GM20000 (cell line): ENCODE data around the gene WDR41.

Source experiments
- DNase-seq: peaks from one replicate; pipeline ENCODE4 v3.0.0; 2012; ENCODE audit warnings: low spot score
- TF ChIP-seq, protein P1 (sequence below): IDR thresholded peaks from 2 replicates; pipeline ENCODE4 v1.5.1; 2012; ENCODE audit warnings: mild to moderate bottlenecking, control low read depth; ENCODE audit errors: extremely low read depth, missing control alignments

WDR41 gene

DNA sequence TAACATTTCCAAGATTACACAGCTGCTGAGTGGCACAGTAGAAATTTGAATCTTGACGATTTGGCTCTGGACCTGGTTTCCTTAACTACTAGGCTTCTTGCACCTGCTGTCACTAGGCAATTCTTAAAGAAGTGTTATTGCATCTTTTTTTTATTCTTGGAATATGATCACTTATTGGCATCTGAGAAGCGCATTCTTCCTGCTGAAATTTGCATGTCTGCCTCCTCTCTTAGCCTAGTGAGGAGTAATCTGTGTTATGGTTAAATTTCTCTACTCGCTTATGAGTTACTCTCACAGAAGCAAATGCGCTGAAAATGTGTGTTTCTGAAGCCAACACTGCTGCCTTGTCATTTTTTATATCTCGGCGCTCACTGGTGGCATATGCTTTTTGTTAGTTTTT is 89.3 kb downstream of the WDR41 start:
- no peak for DNase-seq

DNA sequence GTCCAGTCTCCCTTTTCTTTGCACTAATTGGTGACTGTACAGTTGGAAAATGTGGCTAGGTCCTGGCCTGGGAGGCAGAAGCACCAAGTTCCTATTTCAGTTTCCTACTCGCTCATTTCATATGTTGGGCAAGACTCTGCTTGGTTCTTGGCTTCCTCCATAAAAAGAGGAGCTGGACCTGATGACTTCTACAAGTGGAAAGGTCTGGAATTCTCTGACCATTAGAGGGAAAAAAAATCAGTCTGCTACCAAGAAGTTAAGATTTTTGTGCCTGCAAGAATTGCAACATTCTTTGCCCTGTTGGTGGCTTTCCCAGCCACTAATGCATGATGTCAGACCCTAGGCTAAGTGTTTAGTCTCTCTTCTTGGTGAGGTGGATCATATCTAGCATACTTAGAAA is 91.5 kb downstream of the WDR41 start:
- TF ChIP-seq, protein P1, sequence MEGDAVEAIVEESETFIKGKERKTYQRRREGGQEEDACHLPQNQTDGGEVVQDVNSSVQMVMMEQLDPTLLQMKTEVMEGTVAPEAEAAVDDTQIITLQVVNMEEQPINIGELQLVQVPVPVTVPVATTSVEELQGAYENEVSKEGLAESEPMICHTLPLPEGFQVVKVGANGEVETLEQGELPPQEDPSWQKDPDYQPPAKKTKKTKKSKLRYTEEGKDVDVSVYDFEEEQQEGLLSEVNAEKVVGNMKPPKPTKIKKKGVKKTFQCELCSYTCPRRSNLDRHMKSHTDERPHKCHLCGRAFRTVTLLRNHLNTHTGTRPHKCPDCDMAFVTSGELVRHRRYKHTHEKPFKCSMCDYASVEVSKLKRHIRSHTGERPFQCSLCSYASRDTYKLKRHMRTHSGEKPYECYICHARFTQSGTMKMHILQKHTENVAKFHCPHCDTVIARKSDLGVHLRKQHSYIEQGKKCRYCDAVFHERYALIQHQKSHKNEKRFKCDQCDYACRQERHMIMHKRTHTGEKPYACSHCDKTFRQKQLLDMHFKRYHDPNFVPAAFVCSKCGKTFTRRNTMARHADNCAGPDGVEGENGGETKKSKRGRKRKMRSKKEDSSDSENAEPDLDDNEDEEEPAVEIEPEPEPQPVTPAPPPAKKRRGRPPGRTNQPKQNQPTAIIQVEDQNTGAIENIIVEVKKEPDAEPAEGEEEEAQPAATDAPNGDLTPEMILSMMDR = no peak
- no peak for DNase-seq

More for the DNA sequence above, 89.3 kb downstream of the WDR41 start:
- TF ChIP-seq, protein P1 = no peak

DNA sequence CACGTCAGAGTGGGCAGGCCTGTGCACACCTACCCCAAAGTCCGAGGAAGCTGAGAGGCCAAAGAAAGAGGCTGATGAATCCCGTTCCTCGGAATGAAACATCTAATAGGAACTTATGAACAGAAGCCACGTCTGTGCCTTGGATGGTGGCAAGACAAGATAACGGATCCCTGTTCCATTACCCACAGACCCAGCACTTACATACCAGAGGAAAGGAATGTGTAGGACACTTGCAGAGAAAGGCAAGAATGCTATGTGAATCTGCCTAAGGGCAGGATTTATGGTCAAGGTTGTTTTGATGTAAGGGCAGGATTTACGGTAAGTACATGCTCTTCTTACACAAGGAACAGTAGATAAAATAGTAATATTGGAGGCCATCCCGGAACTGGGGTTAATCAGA is 93.2 kb downstream of the WDR41 start:
- TF ChIP-seq, protein P1 = no peak
- no peak for DNase-seq

DNA sequence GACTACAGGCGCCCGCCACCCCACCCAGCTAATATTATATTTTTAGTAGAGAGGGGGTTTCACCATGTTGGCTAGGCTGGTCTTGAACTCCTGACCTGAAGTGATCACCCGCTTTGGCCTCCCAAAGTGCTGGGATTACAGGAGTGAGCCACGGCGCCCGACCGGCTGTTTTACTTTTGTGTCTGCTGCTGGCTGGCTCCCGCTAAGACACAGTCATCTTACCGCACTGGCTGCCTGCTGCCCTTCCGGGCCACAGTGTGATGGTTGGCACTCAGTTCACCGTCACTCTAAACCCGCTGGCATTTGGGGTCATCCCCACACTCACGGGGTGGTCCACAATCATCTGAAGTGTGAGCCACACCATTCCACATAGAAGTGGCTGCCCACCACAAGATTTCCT is 93.7 kb downstream of the WDR41 start:
- no peak for DNase-seq
- TF ChIP-seq, protein P1 = no peak

DNA sequence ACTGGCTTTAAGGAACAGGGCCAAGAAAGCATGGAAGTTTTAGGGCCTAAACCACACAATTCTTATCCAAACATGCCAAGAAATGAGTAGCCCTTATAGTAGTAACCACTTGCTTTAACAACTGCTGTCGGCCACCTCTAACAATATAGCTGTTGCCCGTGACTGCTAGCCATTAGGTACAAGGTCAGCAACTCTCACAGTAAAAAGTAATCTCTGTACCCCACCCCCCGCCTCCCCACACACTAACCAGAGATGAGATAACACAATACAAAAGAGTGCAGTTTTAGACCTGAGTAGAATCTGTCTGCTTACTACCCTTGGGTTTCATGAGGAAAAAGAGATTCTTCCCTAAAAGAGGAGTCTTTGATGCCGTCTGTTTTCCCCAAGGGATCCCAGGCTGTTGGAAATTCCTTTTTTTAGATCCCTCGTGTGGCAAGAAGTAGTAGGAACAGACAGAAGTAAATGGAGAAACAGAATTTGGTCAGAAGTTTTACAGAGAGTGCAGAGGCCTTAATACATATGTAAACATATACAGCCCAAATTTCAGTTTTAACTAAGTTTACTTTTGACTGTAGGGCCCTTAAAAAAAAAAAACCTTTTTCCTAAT is 94.3 kb downstream of the WDR41 start:
- DNase-seq = no peak
- TF ChIP-seq, protein P1 = no peak

DNA sequence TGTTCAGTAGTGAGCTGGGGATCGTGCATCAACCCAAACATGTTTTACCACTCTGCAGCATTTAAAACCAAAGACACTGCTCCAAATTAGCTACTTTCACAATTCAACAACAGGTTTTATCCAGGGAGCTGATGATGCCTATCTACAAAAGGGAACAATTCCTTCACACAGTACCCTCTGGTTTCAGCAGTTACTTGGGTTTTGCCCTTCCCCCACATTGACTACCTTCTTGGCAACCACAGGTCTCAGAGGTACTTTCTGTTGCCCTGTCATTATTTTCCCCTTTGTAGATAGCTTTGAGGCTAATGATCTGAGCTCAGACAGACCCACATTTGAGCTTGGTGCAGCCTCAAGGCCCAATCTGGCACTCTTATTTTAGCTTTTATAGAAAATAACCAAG is 96.1 kb downstream of the WDR41 start:
- TF ChIP-seq, protein P1 = no peak

DNA sequence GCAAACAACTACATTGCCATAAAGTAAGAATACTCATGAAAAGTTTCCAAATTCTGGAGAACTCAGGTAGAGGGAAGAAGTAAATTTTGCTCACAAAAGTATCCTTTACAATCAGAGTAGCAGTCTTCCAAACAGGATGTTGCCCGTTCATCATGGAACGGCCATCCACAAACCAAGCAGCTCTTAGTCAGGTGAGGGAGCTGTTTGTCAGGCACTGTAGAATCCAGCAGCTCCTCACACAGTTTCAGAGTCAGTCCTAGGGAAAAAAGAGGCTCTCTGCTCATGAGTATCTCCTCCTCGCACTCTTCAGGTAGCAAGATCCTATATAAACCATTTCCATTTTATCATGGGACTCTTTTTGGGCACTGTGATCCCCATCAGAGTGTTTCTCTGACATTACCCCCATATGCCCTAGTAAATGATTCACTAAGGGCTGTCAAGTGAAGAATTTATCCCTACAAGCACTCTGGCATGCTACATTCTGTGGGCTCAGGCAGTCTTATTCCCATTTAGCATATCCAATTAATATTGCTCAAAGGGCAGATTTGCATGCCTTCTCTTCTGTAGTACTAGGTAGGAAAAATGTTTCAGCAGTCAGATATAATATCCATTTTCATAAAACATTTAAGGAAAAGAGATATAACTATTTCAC is 97.9 kb downstream of the WDR41 start:
- TF ChIP-seq, protein P1 = no peak
- no peak for DNase-seq

More for the DNA sequence above, 96.1 kb downstream of the WDR41 start:
- DNase-seq = no peak
